HCT116 (cell line): ENCODE data around the gene TENM3. TPM values are rescaled to one million over a fixed set of nuclear protein-coding genes. Genes with fewer than 3 reads are reported as not detected.

Experiments
- ATAC-seq: fragments of 200-7000 bp; cut with Tn5 transposase; 2 replicates; pipeline ENCODE4 v1.9.1; 2020; ENCODE audit warnings: mild to moderate bottlenecking, moderate library complexity
- BruUV-seq: library from RNA; stranded (reverse); fragments of 400-500 nt; replicated peaks from 2 replicates; lab custom pipeline; 2021; lab: Mats Ljungman, UMichigan
- CTCF ChIA-PET: fragments of 300-600 bp; sonication (Branson Sonifier 250); formaldehyde crosslinking; loops from one replicate; lab custom pipeline; 2021; ENCODE audit warnings: antibody characterized with exemption; lab: Charles Lee
- POLR2A ChIA-PET: fragments of 300-600, 350-600 bp; sonication (Branson Sonifier 250); formaldehyde crosslinking; loops from one replicate; lab custom pipeline; 2021; ENCODE audit warnings: antibody characterized with exemption; lab: Charles Lee
- RAD21 ChIA-PET, 2 experiments: fragments of 300-600 bp; sonication (Branson Sonifier 250); formaldehyde crosslinking; loops; one replicate each; lab custom pipeline; 2023; ENCODE audit warnings: low total read pairs in 2 of 2; ENCODE audit not compliant: uncharacterized antibody in 2 of 2, unreplicated experiment in 2 of 2, low non-redundant PET in 1 of 2; lab: Charles Lee
- DNase-seq: peaks from one replicate; pipeline ENCODE4 v3.0.0-alpha.2; 2010; ENCODE audit warnings: low read depth, low spot score
- H2AFZ ChIP-seq: fragments of 200-600 bp; shearing (Covaris generic), sonication (generic); 2 replicates; pipeline ENCODE4 v1.6.1; 2017; ENCODE audit warnings: low read depth, mixed run types, mixed read lengths, antibody characterized with exemption, low read length; ENCODE audit not compliant: poor library complexity, severe bottlenecking
- H3K27ac ChIP-seq: 2 replicates; pipeline ENCODE4 v1.5.1; 2012; ENCODE audit warnings: low read depth, low read length
- H3K27me3 ChIP-seq: fragments of 200-600 bp; sonication (generic); 2 replicates; pipeline ENCODE4 v1.6.1; 2016; ENCODE audit warnings: mixed run types, low read length, mixed read lengths; ENCODE audit not compliant: insufficient read depth
- H3K36me3 ChIP-seq, 2 experiments: fragments of 200-500 bp in 1 of 2; fragments of 200-600 bp in 1 of 2; sonication (Bioruptor generic) in 1 of 2; sonication (generic) in 1 of 2; 2 replicates each; pipeline versions ENCODE4 v1.5.1 to v1.6.1; 2014 to 2016; ENCODE audit warnings: low read length in 2 of 2, inconsistent platforms in 1 of 2, mixed read lengths in 1 of 2, mixed run types in 1 of 2; ENCODE audit not compliant: insufficient read depth in 2 of 2, control insufficient read depth in 1 of 2
- H3K4me1 ChIP-seq, 2 experiments: fragments of 200-600 bp in 1 of 2; sonication (generic) in 1 of 2; 2 replicates each; pipeline versions ENCODE4 v1.5.1 to v1.6.1; 2012 to 2017; ENCODE audit warnings: low read length in 2 of 2, inconsistent platforms in 1 of 2, mild to moderate bottlenecking in 1 of 2, mixed read lengths in 1 of 2, mixed run types in 1 of 2, moderate library complexity in 1 of 2; ENCODE audit not compliant: insufficient read depth in 2 of 2, control insufficient read depth in 1 of 2
- H3K4me2 ChIP-seq: fragments of 200-600 bp; sonication (generic); 2 replicates; pipeline ENCODE4 v1.6.1; 2017; ENCODE audit warnings: mixed run types, low read length, mixed read lengths
- H3K4me3 ChIP-seq, 2 experiments: fragments of 200-600 bp in 1 of 2; sonication (generic) in 1 of 2; replicated peaks in 1 of 2; 2 replicates each; pipeline ENCODE4 v1.5.1; 2011 to 2016; ENCODE audit warnings: low read length in 2 of 2, control low read depth in 1 of 2, low read depth in 1 of 2, mild to moderate bottlenecking in 1 of 2, mixed read lengths in 1 of 2, mixed run types in 1 of 2
- H3K79me2 ChIP-seq: fragments of 200-600 bp; sonication (generic); 2 replicates; pipeline ENCODE4 v1.6.1; 2017; ENCODE audit warnings: mild to moderate bottlenecking, mixed run types, low read length, moderate library complexity, mixed read lengths; ENCODE audit not compliant: insufficient read depth
- H3K9ac ChIP-seq: fragments of 200-600 bp; sonication (generic); 2 replicates; pipeline ENCODE4 v1.6.1; 2016; ENCODE audit warnings: low read length, mixed read lengths
- H3K9me2 ChIP-seq: fragments of 200-600 bp; sonication (generic), shearing (Covaris generic); 2 replicates; pipeline ENCODE4 v1.6.1; 2017; ENCODE audit warnings: mixed run types, mild to moderate bottlenecking, moderate library complexity; ENCODE audit not compliant: insufficient read depth
- H3K9me3 ChIP-seq, 2 experiments: fragments of 200-500 bp in 1 of 2; fragments of 200-600 bp in 1 of 2; sonication (Bioruptor generic) in 1 of 2; sonication (generic) in 1 of 2; 2 replicates each; pipeline ENCODE4 v1.6.1; 2014 to 2017; ENCODE audit warnings: low read length in 2 of 2, mixed read lengths in 2 of 2, inconsistent platforms in 1 of 2, low read depth in 1 of 2, mild to moderate bottlenecking in 1 of 2, mixed run types in 1 of 2, moderate library complexity in 1 of 2; ENCODE audit not compliant: control insufficient read depth in 1 of 2, insufficient read depth in 1 of 2
- H4K20me1 ChIP-seq: fragments of 200-600 bp; sonication (generic), shearing (Covaris generic); 2 replicates; pipeline ENCODE4 v1.6.1; 2017; ENCODE audit warnings: mixed run types, mild to moderate bottlenecking, moderate library complexity; ENCODE audit not compliant: insufficient read depth
- JUND ChIP-seq: IDR thresholded peaks from 2 replicates; pipeline ENCODE4 v1.6.1; 2012
- POLR2AphosphoS5 ChIP-seq: IDR thresholded peaks from 2 replicates; pipeline ENCODE4 v1.6.1; 2011; ENCODE audit warnings: mild to moderate bottlenecking, low read depth, low read length, moderate library complexity
- REST ChIP-seq: IDR thresholded peaks from 2 replicates; pipeline ENCODE4 v1.6.1; 2012; ENCODE audit warnings: low read depth
- SIN3A ChIP-seq: IDR thresholded peaks from 2 replicates; pipeline ENCODE4 v1.6.1; 2012; ENCODE audit warnings: low read depth
- SRF ChIP-seq: IDR thresholded peaks from 2 replicates; pipeline ENCODE4 v1.6.1; 2012; ENCODE audit warnings: low read depth
- TCF7L2 ChIP-seq: IDR thresholded peaks from 2 replicates; pipeline ENCODE4 v1.7.0; 2011; ENCODE audit warnings: borderline replicate concordance, inconsistent platforms; ENCODE audit not compliant: insufficient read depth, insufficient read length; ENCODE audit errors: extremely low read depth
- YY1 ChIP-seq: IDR thresholded peaks from 2 replicates; pipeline ENCODE4 v1.6.1; 2011; ENCODE audit warnings: low read length, low read depth, moderate library complexity, mild to moderate bottlenecking; ENCODE audit not compliant: insufficient replicate concordance; ENCODE audit errors: extremely low read depth
- ZNF274 ChIP-seq: fragments of 200-500 bp; sonication (Bioruptor generic); IDR thresholded peaks from 2 replicates; pipeline ENCODE4 v1.6.1; 2014; ENCODE audit warnings: mild to moderate bottlenecking, low read depth, low read length, inconsistent platforms
- intact Hi-C: fragments of 100-400 bp; cut with micrococcal nuclease; formaldehyde crosslinking; loops from 2 replicates; pipeline ENCODE4 v1.10.0; 2022
- total RNA-seq: library from RNA; stranded (reverse); gene quantifications from one replicate; pipeline ENCODE4 v1.2.1, GENCODE V29; 2021; ENCODE audit not compliant: unreplicated experiment

Gene TENM3
- total RNA-seq, 1 experiment from 2014 or later, result 0.54 TPM

DNA sequence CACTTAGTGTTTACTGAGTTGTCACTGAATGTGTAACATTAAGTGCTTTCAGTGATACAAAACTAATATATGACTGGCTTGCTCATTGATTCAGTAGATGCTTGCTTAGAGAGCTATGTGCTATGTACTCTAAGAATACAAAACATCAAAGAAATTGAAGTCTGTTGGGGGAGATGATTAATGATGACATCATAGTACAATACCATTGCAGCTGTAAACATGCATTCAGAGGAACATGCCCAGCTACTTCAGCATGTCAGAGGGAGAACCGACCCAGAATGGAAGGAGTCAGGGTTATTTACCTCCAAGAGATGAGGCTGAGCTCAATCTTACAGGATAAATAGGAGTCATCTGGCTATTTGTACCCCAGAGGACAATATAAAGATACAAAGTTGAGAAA is 290.8 kb downstream of the TENM3 start:
- Histone ChIP-seq H2AFZ (no peak overlapping the region), H3K27me3 (peaks cover 48% of the 10 kb centered on the region), H3K79me2 (no peaks in the 10 kb centered on the region), H3K4me3 (no peak overlapping the region), H3K4me1 (no peaks in the 10 kb centered on the region), H4K20me1 (no peaks in the 10 kb centered on the region), H3K9ac (no peak overlapping the region), H3K36me3 (no peaks in the 10 kb centered on the region), H3K27ac (no peak overlapping the region), H3K4me2 (no peak overlapping the region), H3K9me3 (no peaks in the 10 kb centered on the region), H3K9me2 (no peaks in the 10 kb centered on the region)
- peak; percentile 30 for TF ChIP-seq TCF7L2
- TF ChIP-seq REST, result no peak
- ATAC-seq, result no peak
- BruUV-seq, result no TSS peak
- intact Hi-C loops, result no loop called here
- DNase-seq, result no peak
- RAD21 ChIA-PET, result no interaction called here
- CTCF ChIA-PET, result no interaction called here
- POLR2A ChIA-PET, result no interaction called here

DNA sequence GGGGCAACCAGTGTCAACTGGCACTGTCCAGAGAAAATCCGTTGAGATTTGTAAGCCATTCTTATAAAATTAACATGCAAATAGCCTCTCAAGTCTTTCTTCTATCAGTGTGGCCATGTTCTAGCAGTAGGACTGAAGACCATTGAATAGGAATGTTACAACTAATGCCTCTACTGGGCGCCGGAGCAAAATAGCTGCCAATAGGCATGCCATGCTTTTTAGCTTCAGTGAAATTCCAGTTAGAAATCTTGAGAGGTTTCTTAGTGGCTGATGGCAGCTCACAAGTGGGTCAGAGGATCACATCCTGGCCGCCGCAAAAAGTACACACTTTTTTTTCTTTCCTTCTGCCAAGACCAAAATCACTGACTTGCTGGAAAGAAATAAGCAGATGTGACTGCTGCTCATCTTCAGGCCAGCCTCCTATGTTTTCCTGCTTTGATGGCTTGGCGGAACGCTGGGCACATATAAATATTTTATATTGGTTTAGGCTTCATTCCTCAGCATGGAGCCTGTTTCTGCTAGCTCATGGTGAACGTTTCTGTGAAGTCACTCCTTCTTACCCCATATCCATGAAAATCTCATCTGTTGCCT is 293.1 kb downstream of the TENM3 start:
- ChIA-PET POLR2A (no interaction called here), RAD21 (no interaction called here), CTCF (no interaction called here)
- H3K27ac ChIP-seq, result no peak overlapping the region
- H3K9me3 ChIP-seq, result no peaks in the 10 kb centered on the region
- no peak overlapping the region for H3K4me3 ChIP-seq
- BruUV-seq, result no TSS peak
- H3K4me1 ChIP-seq, result no peaks in the 10 kb centered on the region
- H3K4me2 ChIP-seq, result no peak overlapping the region
- H4K20me1 ChIP-seq, result no peaks in the 10 kb centered on the region
- no peaks in the 10 kb centered on the region for H3K79me2 ChIP-seq
- ATAC-seq (no peak), DNase-seq (no peak)
- H3K9ac ChIP-seq, result no peak overlapping the region
- no peaks in the 10 kb centered on the region for H3K36me3 ChIP-seq
- TF ChIP-seq REST (no peak), JUND (no peak), SRF (no peak), SIN3A (no peak), YY1 (no peak), POLR2AphosphoS5 (no peak), ZNF274 (no peak)
- H2AFZ ChIP-seq, result no peak overlapping the region
- intact Hi-C loops, result no loop called here
- no peaks in the 10 kb centered on the region for H3K9me2 ChIP-seq
- H3K27me3 ChIP-seq, result peaks cover 46% of the 10 kb centered on the region
